Measurements from ENCODE around the gene PICALM.

GRCh38 chr11:85950317-85951048 is 118.4 kb downstream of the PICALM start:
- TF ChIP-seq SP5 (CRISPR knock-in tag; IDR thresholded peaks at IDR 0.05; ENCODE audit: borderline replicate concordance, low read depth) (no peak), ZZZ3 (CRISPR knock-in tag; IDR thresholded peaks at IDR 0.05; ENCODE audit: borderline replicate concordance) (no peak), POLR2A (IDR thresholded peaks at IDR 0.05; ENCODE audit: insufficient read depth in 1 of 2, low read depth in 2 of 2, low read length in 2 of 2) (no peak), NFYB (CRISPR knock-in tag; IDR thresholded peaks at IDR 0.05) (no peak), HNRNPH1 (optimal IDR thresholded peaks at IDR 0.05; ENCODE audit: low read depth, low read length) (no peak), ZFP36 (IDR thresholded peaks at IDR 0.05; ENCODE audit: borderline replicate concordance, low read depth, low read length, partially characterized antibody) (no peak), ZNF580 (CRISPR knock-in tag; IDR thresholded peaks at IDR 0.05; ENCODE audit: borderline replicate concordance, low read depth) (no peak), TFDP1 (CRISPR knock-in tag; IDR thresholded peaks at IDR 0.05; ENCODE audit: borderline replicate concordance) (no peak), CTCF (CRISPR knock-in tag; IDR thresholded peaks at IDR 0.05) (no peak)
